ENCODE results near the gene GOLGA2.
A peak's percentile ranks its signal among the peaks of the same experiment; 100 is the strongest.

The GOLGA2 gene

GRCh38 chr9:128253991-128254346 is 21.8 kb downstream of the GOLGA2 start:
- DNase-seq: no peak
- H3K9me3 Mint-ChIP-seq: no peaks in the 10 kb centered on the region

GRCh38 chr9:128253140-128253990 is 22.4 kb downstream of the GOLGA2 start:
- no peak for ATAC-seq
- peaks cover 17% of the 10 kb centered on the region for H3K4me1 Mint-ChIP-seq
- H3K4me3 Mint-ChIP-seq: no peak overlapping the region
- H3K9me3 Mint-ChIP-seq: no peaks in the 10 kb centered on the region
- H3K27ac Mint-ChIP-seq: no peak overlapping the region
- no peak for DNase-seq
- H3K27me3 Mint-ChIP-seq: peaks cover 18% of the 10 kb centered on the region

More at GRCh38 chr9:128253991-128254346, 21.8 kb downstream of the GOLGA2 start:
- Mint-ChIP-seq H3K4me3 (no peak overlapping the region), H3K27me3 (peaks cover 18% of the 10 kb centered on the region), H3K4me1 (peaks cover 17% of the 10 kb centered on the region), H3K27ac (no peak overlapping the region)
- ATAC-seq: no peak

DNA sequence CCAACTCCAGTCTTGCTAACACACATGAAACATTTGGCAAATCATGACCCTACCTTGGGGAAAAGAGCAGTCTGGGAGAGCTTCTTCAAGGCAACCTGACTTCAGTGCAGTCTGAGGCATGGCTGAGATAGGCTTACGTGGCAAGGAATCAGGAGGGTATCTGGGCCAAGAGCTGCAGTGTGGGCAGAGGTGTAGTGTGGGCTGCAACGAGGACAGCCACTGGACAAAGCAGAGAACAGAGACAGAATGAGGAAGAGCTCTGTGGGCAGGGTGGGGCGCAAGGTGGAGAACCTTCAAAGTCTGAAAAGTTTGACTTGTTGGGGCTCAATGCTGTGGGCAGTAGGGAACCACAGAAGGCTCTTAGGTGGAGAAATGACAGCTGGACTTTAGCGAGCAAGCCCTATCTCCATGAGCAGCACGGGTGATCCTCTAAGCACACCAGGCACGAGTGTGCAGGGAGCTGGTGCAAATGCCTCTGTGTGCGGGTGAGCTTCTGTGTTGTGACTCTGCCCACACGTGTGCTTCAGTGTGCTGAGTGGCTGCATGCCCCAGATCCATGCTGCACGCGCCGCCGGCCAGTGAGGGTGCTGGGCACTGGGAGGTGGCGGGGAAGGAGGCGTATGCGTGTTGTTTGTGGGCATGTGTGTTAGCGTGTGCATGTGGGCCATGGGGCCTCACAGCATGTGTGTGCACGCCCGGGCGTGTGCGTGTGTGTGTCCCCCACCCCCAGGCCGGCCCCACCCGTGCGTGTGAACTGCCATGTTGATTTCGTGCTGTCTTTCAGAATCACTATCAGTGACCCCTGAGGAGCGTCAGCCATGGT is 23.3 kb downstream of the GOLGA2 start:
- DNase-seq (no peak), ATAC-seq (no peak)
- Mint-ChIP-seq H3K9me3 (no peaks in the 10 kb centered on the region), H3K27ac (no peak overlapping the region), H3K27me3 (peaks cover 18% of the 10 kb centered on the region), H3K4me1 (peaks cover 17% of the 10 kb centered on the region), H3K4me3 (no peak overlapping the region)

DNA sequence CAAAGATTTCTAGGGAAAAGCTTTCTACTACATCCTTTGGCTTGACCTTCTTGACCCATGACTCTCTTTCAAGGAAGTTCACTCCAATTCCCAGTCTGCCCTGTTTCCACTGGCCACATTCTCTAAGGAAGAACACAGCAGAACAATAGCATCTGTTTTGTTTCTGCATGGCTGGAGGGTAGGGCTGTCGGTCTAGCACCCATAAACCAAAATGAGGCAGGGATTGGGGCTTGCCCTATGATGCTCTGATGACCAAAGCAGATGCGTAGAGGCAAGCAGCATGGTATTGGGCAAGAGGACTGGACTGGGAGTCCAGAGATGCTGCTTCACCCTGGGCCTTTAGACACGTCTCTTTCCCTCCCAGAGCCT is 24.1 kb downstream of the GOLGA2 start:
- H3K27me3 Mint-ChIP-seq: peaks cover 18% of the 10 kb centered on the region
- peak overlapping the region in 1 of 2 donors; percentile 58 for H3K4me3 Mint-ChIP-seq
- no peak overlapping the region for H3K27ac Mint-ChIP-seq

DNA sequence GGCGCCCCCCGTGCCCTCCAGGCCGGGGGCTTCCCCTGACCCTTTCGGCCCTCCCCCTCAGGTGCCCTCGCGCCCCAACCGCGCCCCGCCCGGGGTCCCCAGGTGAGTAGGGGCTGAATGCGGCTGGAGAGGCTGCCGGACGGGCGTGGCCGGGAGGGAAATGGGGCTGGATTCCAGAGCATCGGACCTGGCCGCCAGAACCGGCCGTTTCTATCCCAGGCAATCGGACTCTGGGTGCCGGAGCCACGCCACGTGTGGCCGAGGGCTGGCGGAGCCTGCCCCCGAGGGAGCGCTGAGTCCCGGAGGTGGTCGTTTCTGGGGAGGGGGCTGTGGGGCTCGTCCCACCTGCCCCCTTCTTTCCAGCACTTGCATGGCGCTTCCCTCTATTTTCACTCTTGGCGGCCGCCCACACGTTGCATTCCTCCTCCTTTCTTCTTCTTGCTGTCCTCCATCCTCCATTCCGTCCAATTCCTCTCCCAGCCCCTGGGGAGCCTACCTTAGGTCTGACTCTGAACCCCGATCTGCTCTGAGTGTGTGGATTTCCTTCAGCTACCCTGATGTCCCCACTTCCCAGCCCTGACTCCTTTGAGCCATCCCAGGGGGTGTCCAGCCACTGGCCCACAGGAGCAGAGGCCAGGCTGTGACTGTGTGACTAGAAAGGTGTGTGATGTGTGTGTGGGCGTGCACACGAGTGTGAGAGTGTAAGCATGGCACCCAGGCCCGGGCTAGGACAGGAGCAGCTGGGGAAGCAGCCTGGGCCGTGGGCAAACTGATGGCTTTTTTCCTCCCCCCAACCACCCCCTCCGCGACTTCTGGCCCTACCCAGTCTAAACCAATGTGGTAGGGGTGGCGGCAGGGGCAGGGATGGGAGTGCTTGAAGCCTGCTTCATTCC is 24.7 kb downstream of the GOLGA2 start:
- peak overlapping the region; percentile 83 to 89 for H3K4me3 Mint-ChIP-seq
- peaks cover 19% of the 10 kb centered on the region for H3K27me3 Mint-ChIP-seq
- ATAC-seq (no peak), DNase-seq (no peak)
- H3K9me3 Mint-ChIP-seq: no peaks in the 10 kb centered on the region
- peaks cover 20% of the 10 kb centered on the region for H3K4me1 Mint-ChIP-seq
- peak overlapping the region in 1 of 2 donors; percentile 16 for H3K27ac Mint-ChIP-seq

More for the DNA sequence above, 24.1 kb downstream of the GOLGA2 start:
- ATAC-seq: no peak
- Mint-ChIP-seq H3K9me3 (no peaks in the 10 kb centered on the region), H3K4me1 (peaks cover 17% of the 10 kb centered on the region)
- no peak for DNase-seq

GRCh38 chr9:128249908-128250838 is 25.6 kb downstream of the GOLGA2 start:
- Mint-ChIP-seq H3K27ac (no peak overlapping the region), H3K4me1 (peaks cover 29% of the 10 kb centered on the region), H3K4me3 (peak overlapping the region; percentile 80 to 89), H3K9me3 (no peaks in the 10 kb centered on the region), H3K27me3 (peaks cover 28% of the 10 kb centered on the region)
- DNase-seq: peak; percentile 96 to 98
- ATAC-seq: peak; percentile 91

DNA sequence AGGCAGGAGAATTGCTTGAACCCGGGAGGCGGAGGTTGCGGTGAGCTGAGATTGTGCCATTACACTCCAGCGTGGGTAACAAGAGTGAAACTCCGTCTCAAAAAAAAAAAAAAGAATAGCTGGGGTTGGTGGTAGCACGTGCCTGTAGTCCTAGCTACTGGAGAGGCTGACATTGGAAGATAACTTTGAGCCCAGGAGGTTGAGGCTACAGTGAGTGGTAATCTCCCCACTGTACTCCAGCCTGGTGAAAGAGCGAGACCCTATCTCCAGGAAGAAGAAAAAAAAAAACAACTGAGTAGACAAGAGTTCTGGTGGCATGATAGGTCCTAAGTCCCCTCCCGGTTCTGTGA is 26.3 kb downstream of the GOLGA2 start:
- Mint-ChIP-seq H3K4me1 (peaks cover 31% of the 10 kb centered on the region), H3K9me3 (no peaks in the 10 kb centered on the region), H3K27me3 (peaks cover 32% of the 10 kb centered on the region), H3K27ac (no peak overlapping the region), H3K4me3 (peak overlapping the region; percentile 80 to 89)
- no peak for DNase-seq
- ATAC-seq: no peak

- H3K27ac Mint-ChIP-seq: no peak overlapping the region
- ATAC-seq (no peak), DNase-seq (no peak)
- peaks cover 43% of the 10 kb centered on the region for H3K4me1 Mint-ChIP-seq
- H3K9me3 Mint-ChIP-seq: no peaks in the 10 kb centered on the region
- peaks cover 44% of the 10 kb centered on the region for H3K27me3 Mint-ChIP-seq
- H3K4me3 Mint-ChIP-seq: no peak overlapping the region
Observed at GRCh38 chr9:128247226-128247803, 28.5 kb downstream of the GOLGA2 start.

- peaks cover 44% of the 10 kb centered on the region for H3K27me3 Mint-ChIP-seq
- peaks cover 42% of the 10 kb centered on the region for H3K4me1 Mint-ChIP-seq
- no peak overlapping the region for H3K4me3 Mint-ChIP-seq
- DNase-seq: no peak
- ATAC-seq: no peak
- no peak overlapping the region for H3K27ac Mint-ChIP-seq
- no peaks in the 10 kb centered on the region for H3K9me3 Mint-ChIP-seq
Observed at GRCh38 chr9:128246471-128246870, 29.3 kb downstream of the GOLGA2 start.

DNA sequence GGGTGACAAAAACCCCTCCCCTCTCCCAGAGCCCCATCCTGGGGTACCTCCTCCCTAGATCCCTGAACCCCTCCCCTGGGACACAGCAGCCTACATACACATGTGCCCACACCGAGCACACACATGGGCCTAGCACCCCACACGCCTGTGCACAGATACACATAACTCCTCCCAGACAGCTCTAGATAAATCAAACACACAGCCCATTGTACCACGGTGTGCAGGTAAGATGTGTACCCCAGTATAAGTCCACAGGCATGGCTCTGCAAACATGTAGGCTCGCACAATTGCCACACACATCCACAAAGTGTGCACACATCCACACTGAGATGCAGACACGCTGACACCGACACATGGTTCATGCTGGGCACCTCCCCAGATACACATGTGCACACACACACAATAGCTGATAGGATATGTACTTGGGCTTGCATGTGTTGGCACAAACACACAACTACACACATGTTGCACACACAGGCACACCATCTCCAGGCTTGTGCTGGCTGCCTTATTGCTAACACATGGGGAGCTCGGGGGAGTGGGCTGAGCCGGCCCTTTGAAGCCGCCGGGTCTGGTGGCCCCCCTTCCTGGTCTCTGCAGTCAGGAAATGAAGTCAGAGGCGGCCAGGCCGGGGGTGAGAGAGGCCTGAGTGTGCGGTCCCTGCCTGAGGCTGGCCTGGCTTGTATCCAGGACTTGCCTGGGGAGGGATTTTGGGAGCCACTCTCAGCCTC is 30.2 kb downstream of the GOLGA2 start:
- no peak for DNase-seq
- H3K27ac Mint-ChIP-seq: no peak overlapping the region
- peaks cover 35% of the 10 kb centered on the region for H3K4me1 Mint-ChIP-seq
- no peak overlapping the region for H3K4me3 Mint-ChIP-seq
- peaks cover 43% of the 10 kb centered on the region for H3K27me3 Mint-ChIP-seq
- no peak for ATAC-seq
- H3K9me3 Mint-ChIP-seq: no peaks in the 10 kb centered on the region

GRCh38 chr9:128244837-128245231 is 31.0 kb downstream of the GOLGA2 start:
- Mint-ChIP-seq H3K9me3 (no peaks in the 10 kb centered on the region), H3K4me1 (peaks cover 33% of the 10 kb centered on the region), H3K27ac (no peak overlapping the region), H3K27me3 (peaks cover 46% of the 10 kb centered on the region), H3K4me3 (no peak overlapping the region)
- DNase-seq (no peak), ATAC-seq (no peak)

- Mint-ChIP-seq H3K27ac (no peak overlapping the region), H3K27me3 (peaks cover 46% of the 10 kb centered on the region), H3K4me3 (no peak overlapping the region), H3K4me1 (peaks cover 28% of the 10 kb centered on the region), H3K9me3 (no peaks in the 10 kb centered on the region)
- DNase-seq: no peak
- ATAC-seq: no peak
Observed at GRCh38 chr9:128244091-128244836, 31.5 kb downstream of the GOLGA2 start.

Measured in stimulated activated naive CD8-positive, alpha-beta T cell treated with anti-CD3 and anti-CD28 coated beads, Interleukin-15, amount 100 ng/mL, for 72 hours (primary cell).